Vagina (tissue), 2 donors: ENCODE results near the gene LENG1. TPM values are rescaled to one million over a fixed set of nuclear protein-coding genes. Genes with fewer than 3 reads are reported as not detected.

Experiments used
- DNase-seq, 2 donors: peaks; one replicate each; pipeline ENCODE4 v3.0.0-alpha.2; 2017; ENCODE audit errors: extremely low spot score in 2 of 2
- H3K27ac ChIP-seq: fragments of 200-600 bp; sonication (generic); one replicate; pipeline ENCODE4 v1.5.1; 2019
- H3K27me3 ChIP-seq: fragments of 200-600 bp; sonication (generic); one replicate; pipeline ENCODE4 v1.5.1; 2019
- H3K36me3 ChIP-seq, 2 donors: fragments of 200-600 bp; sonication (generic); one replicate each; pipeline ENCODE4 v1.5.1; 2017 to 2019
- H3K4me1 ChIP-seq: fragments of 200-600 bp; sonication (generic); one replicate; pipeline ENCODE4 v1.5.1; 2019
- H3K4me3 ChIP-seq, 2 donors: fragments of 200-600 bp; sonication (generic); 1 replicate in 1 of 2; 2 replicates in 1 of 2; pipeline ENCODE4 v1.5.1; 2016 to 2019
- H3K9me3 ChIP-seq: fragments of 200-600 bp; sonication (generic); one replicate; pipeline ENCODE4 v1.5.1; 2019
- CTCF ChIP-seq, 3 experiments: fragments of 450-650 bp in 2 of 3; fragments of 200-600 bp in 1 of 3; sonication (generic) in 1 of 3; IDR thresholded peaks; one replicate each; pipeline ENCODE4 v1.5.1; 2017 to 2019; ENCODE audit warnings: antibody characterized with exemption in 3 of 3, mild to moderate bottlenecking in 2 of 3, moderate library complexity in 2 of 3
- POLR2A ChIP-seq, 2 donors: fragments of 450-650 bp; IDR thresholded peaks; one replicate each; pipeline ENCODE4 v1.6.1; 2017; ENCODE audit warnings: antibody characterized with exemption in 2 of 2, mild to moderate bottlenecking in 2 of 2, moderate library complexity in 2 of 2
- POLR2AphosphoS5 ChIP-seq, 2 donors: sonication (generic); formaldehyde crosslinking; IDR thresholded peaks; one replicate each; pipeline ENCODE4 v1.9.0; 2017; ENCODE audit warnings: antibody characterized with exemption in 2 of 2, mild to moderate bottlenecking in 2 of 2, low read depth in 1 of 2; ENCODE audit not compliant: insufficient read depth in 1 of 2
- intact Hi-C: fragments of 100-400 bp; cut with DNase I; formaldehyde crosslinking; loops from one replicate; pipeline ENCODE4 v1.15.1; 2023
- total RNA-seq: library from RNA; depleted of rRNA; stranded (reverse); fragments of >200 nt; gene quantifications from one replicate; pipeline ENCODE4 v1.2.3, GENCODE V29; 2016

LENG1 gene
- total RNA-seq, 1 donor from 2014 or later: 5.4 TPM

DNA sequence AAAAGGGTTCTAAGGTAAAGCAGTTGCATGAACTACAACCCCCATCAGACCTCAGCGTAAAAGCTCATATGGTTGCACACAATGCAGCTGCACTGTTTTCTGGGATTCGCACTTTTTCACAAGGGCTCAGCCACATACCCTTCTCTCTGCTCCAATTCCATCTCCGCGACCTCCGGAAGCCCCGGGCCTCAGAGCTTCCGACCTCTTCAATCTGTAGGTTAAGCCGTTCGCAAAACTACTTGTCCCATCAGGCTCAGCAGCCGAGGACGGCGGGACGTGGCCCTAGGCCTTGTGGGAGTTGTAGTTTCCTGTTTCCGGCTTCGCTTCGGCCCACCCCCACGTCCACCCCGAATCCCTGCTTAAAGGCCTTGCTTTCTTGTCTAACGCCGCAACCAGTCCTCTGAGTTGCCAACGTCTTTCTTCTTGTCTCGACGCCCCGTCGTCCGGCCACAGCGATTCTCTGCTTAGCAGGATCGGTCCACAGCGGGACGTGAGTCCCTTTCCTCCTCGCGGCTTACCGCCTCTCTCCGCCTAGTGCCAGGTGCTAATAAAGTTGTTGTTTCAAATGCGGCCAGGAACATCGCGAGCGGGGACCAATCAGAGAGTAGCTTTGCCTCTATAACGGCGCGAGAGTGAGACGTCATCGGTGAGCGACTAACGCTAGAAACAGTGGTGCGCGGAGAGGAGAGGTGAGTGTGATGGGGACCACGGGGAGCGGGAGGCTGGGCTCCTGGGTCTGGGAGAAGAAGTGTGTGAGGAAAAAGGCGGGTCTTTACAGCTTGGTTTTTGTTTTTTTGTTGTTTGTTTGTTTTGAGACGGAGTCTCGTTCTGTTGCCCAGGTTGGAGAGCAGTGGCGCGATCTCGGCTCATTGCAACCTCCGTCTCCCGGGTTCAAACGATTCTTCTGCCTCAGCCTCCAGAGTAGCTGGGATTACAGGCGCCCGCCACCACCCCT lies 44.1 kb downstream of the LENG1 start, which contains the start of the genes PRPF31 and TFPT:
Gene PRPF31 (plus strand): TSS at position 646 of the 955 bp plus-strand sequence. CDS start 2,525 bp downstream, outside the sequence.
Gene TFPT (minus strand): TSS at position 549 of the 955 bp plus-strand sequence. CDS start 388 bp downstream, at position 161.
- TF ChIP-seq POLR2A (IDR thresholded peaks at IDR 0.05): peak in 1 of 2 donors; percentile 25
- TF ChIP-seq CTCF (IDR thresholded peaks at IDR 0.05): no peak
- TF ChIP-seq POLR2AphosphoS5 (IDR thresholded peaks at IDR 0.05; ENCODE audit: insufficient read depth in 1 of 2, low read depth in 1 of 2): peak; percentile 99 to 100
- intact Hi-C loops: no loop called here
- Histone ChIP-seq H3K4me3 (peak within 1 kb of the TSS; percentile 69 to 74), H3K27me3 (no peaks in the 10 kb centered on the region), H3K36me3 (peaks cover 0 to 29% of the 10 kb centered on the region in 2 donors), H3K4me1 (peaks cover 28% of the 10 kb centered on the region), H3K9me3 (no peaks in the 10 kb centered on the region), H3K27ac (peak within 1 kb of the TSS; percentile 87)
- peak in 1 of 2 donors; percentile 97 for DNase-seq

GRCh38 chr19:54114340-54115108 lies 45.0 kb downstream of the LENG1 start:
- peak overlapping the region; percentile 69 to 74 for H3K4me3 ChIP-seq
- peaks cover 0 to 28% of the 10 kb centered on the region in 2 donors for H3K36me3 ChIP-seq
- H3K27ac ChIP-seq: peak overlapping the region; percentile 87
- no peaks in the 10 kb centered on the region for H3K9me3 ChIP-seq
- no peak for DNase-seq
- H3K4me1 ChIP-seq: peaks cover 28% of the 10 kb centered on the region
- TF ChIP-seq POLR2AphosphoS5 (IDR thresholded peaks at IDR 0.05; ENCODE audit: insufficient read depth in 1 of 2, low read depth in 1 of 2) (no peak), POLR2A (IDR thresholded peaks at IDR 0.05) (no peak), CTCF (IDR thresholded peaks at IDR 0.05) (no peak)
- intact Hi-C loops: no loop called here
- H3K27me3 ChIP-seq: no peaks in the 10 kb centered on the region

DNA sequence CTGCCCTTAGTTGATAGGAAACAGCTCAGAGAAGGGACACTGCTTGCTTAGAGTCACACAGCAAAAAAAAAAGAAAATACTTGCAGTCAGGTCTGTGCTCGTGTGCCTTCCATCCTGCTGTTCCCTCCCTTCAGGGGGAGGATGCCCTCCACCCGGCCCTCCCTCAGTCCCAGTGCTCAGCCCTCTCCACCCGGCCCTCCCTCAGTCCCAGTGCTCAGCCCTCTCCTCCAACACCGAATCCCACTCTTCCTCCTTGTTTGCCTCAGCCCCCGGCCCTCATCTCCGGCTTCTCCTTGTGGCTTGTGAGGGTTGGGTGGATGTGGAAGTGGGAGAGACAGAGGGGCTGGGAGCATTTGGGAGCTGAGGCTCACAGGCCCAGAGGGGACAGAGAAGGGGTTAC lies 49.9 kb downstream of the LENG1 start:
- no peaks in the 10 kb centered on the region for H3K9me3 ChIP-seq
- no peak overlapping the region for H3K4me3 ChIP-seq
- no peak for DNase-seq
- peaks cover 0 to 42% of the 10 kb centered on the region in 2 donors for H3K36me3 ChIP-seq
- H3K27ac ChIP-seq: no peak overlapping the region
- no peaks in the 10 kb centered on the region for H3K27me3 ChIP-seq
- intact Hi-C loops: no loop called here
- TF ChIP-seq POLR2A (IDR thresholded peaks at IDR 0.05) (no peak), CTCF (IDR thresholded peaks at IDR 0.05) (no peak), POLR2AphosphoS5 (IDR thresholded peaks at IDR 0.05; ENCODE audit: insufficient read depth in 1 of 2, low read depth in 1 of 2) (no peak)
- peaks cover 10% of the 10 kb centered on the region for H3K4me1 ChIP-seq

DNA sequence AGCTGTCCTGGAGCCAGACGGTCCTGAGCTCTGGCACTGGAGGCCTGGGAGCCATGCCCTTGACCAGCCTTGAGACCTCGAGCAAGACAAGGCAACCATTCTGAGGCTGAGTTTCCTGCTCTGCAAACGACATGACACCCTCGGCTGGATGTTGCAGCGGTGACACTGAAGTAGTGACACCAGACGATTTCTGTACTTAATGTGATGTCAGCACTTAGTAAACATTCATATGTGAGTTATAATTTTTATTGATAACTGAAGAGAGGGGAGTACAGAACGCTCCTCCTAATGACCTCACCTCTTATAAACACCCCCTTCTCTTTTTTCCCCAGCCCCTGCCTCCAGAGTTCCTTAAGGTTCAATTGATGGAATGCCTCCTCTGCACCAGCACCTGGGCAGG lies 51.0 kb downstream of the LENG1 start:
- intact Hi-C loops: no loop called here
- no peak overlapping the region for H3K4me3 ChIP-seq
- H3K36me3 ChIP-seq: peaks cover 0 to 42% of the 10 kb centered on the region in 2 donors
- DNase-seq: no peak
- no peaks in the 10 kb centered on the region for H3K27me3 ChIP-seq
- H3K27ac ChIP-seq: no peak overlapping the region
- TF ChIP-seq CTCF (IDR thresholded peaks at IDR 0.05): no peak
- peaks cover 10% of the 10 kb centered on the region for H3K4me1 ChIP-seq
- H3K9me3 ChIP-seq: no peaks in the 10 kb centered on the region
